H1 (cell line): ENCODE measurements around the gene PIGV. TPM values are rescaled to one million over a fixed set of nuclear protein-coding genes. Genes with fewer than 3 reads are reported as not detected.
A peak's percentile ranks its signal among the peaks of the same experiment; 100 is the strongest.

Source experiments
- BCL11A ChIP-seq, 2 experiments: IDR thresholded peaks; one replicate each; pipeline ENCODE4 v1.6.1; 2011; ENCODE audit warnings: low read depth in 2 of 2, low read length in 2 of 2, mild to moderate bottlenecking in 2 of 2
- CEBPB ChIP-seq: IDR thresholded peaks from 2 replicates; pipeline ENCODE4 v1.6.1; 2012; ENCODE audit warnings: low read depth, low read length
- CHD7 ChIP-seq: fragments of 300-600 bp; sonication (generic); IDR thresholded peaks from 2 replicates; pipeline ENCODE4 v1.7.1; 2012; ENCODE audit warnings: low read length, moderate library complexity, mild to moderate bottlenecking, inconsistent platforms; ENCODE audit not compliant: insufficient replicate concordance
- GABPA ChIP-seq: IDR thresholded peaks from 2 replicates; pipeline ENCODE4 v1.6.1; 2011; ENCODE audit warnings: mild to moderate bottlenecking, low read length, moderate library complexity, borderline replicate concordance; ENCODE audit not compliant: insufficient read depth
- POLR2AphosphoS5 ChIP-seq: IDR thresholded peaks from 2 replicates; pipeline ENCODE4 v1.6.1; 2011; ENCODE audit warnings: low read depth, low read length
- SIN3A ChIP-seq, 2 experiments: IDR thresholded peaks in 1 of 2; conservative IDR thresholded peaks in 1 of 2; 2 replicates each; pipeline ENCODE4 v1.6.1; 2011 to 2012; ENCODE audit warnings: low read length in 2 of 2, improper control_type of control experiment in 1 of 2, low read depth in 1 of 2, mild to moderate bottlenecking in 1 of 2
- TAF1 ChIP-seq: IDR thresholded peaks from 2 replicates; pipeline ENCODE4 v1.6.1; 2011; ENCODE audit warnings: mild to moderate bottlenecking, low read depth, low read length
- polyA plus RNA-seq, 7 experiments: library from polyadenylated mRNA; depleted of rRNA in 3 of 7; stranded (reverse) in 5 of 7; unstranded in 2 of 7; fragments of >200 nt in 5 of 7; fragments of 200-250 nt in 2 of 7; gene quantifications; 1 replicate in 5 of 7; 2 replicates in 1 of 7; 4 replicates in 1 of 7; pipeline versions ENCODE4 v1.2.1 to v1.2.3, GENCODE V29; 2011 to 2013; ENCODE audit warnings: missing spikeins in 2 of 7, mixed read lengths in 2 of 7
- total RNA-seq: library from RNA; stranded (reverse); fragmentation: NEBNext Ultra II Directional; extraction: Animal tissue kit (Norgen Biotek cat#: 25700); gene quantifications from 2 replicates; pipeline ENCODE4 v1.2.1, GENCODE V29; 2021

The PIGV gene
- total and polyA plus RNA-seq, 2 of the 8 experiments (the other 6 are each of a cell fraction or from before 2014, with no cell fraction given), result 8.5 to 20.9 TPM

GRCh38 chr1:26784023-26784871 lies 3.5 kb upstream of the PIGV start (continued):
- no peak for TF ChIP-seq CHD7
- no peak for TF ChIP-seq GABPA
- no peak for TF ChIP-seq BCL11A (IDR thresholded peaks at IDR 0.05; ENCODE audit: low read depth in 2 of 2, low read length in 2 of 2)
- no peak for TF ChIP-seq POLR2AphosphoS5
- no peak for TF ChIP-seq CEBPB
- no peak for TF ChIP-seq SIN3A (conservative IDR thresholded peaks at IDR 0.05 in 1 of 2, IDR thresholded peaks at IDR 0.05 in 1 of 2; ENCODE audit: low read depth in 1 of 2, low read length in 2 of 2)
- TF ChIP-seq TAF1, result 0 out of 2 replicates have a peak, but pooled peaks have one; percentile 28
- TF ChIP-seq, all 59 proteins: peak for 1
